ENCODE measurements around the gene NEK6. TPM values are rescaled to one million over a fixed set of nuclear protein-coding genes. Genes with fewer than 3 reads are reported as not detected.

The NEK6 gene
- total and polyA plus RNA-seq, 9 of the 15 experiments (the other 6 are each of a cell fraction or from before 2014, with no cell fraction given), result 3.1 to 19.0 (median 8.4) TPM

DNA sequence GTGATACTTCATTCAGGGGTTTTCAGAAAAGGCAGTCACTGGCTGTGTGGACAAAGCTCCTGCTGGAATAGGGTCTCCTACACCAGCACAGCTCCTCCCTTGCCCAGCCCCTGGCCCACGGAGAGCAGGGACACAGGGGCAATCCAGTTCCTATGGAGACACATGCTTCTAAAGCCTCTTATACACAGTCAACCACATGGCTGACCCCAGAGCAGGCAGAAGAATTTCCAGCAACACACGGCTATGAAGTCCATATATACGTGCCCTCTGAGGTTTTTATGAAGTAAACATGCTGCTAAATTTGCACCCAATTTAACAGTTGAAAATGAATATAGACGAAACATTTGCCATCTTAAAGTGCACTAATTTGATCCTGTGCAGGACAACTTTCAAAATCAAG, 138.1 kb downstream of the NEK6 start:
- WGBS (ENCODE audit: insufficient coverage, low coverage, missing lambda C conversion rate), result 76% methylated on average over 4 of the region's 4 CpGs
- FAIRE-seq, result no peak
- Histone ChIP-seq H3K4me2 (ENCODE audit: insufficient read depth, low read length) (no peak overlapping the region), H3K4me3 (no peak overlapping the region), H3K9me1 (ENCODE audit: control insufficient read depth, insufficient read depth, low read length) (no peaks in the 10 kb centered on the region), H3K9ac (ENCODE audit: insufficient read depth in 1 of 2, low read depth in 2 of 2, low read length in 2 of 2) (peak overlapping the region in 1 of 2 experiments; percentile 53; a peak in 1 of 4 replicates), H3K36me3 (ENCODE audit: control insufficient read depth, insufficient read depth, low read length) (peaks cover 84% of the 10 kb centered on the region), H3K9me3 (replicated peaks; ENCODE audit: control insufficient read depth, insufficient read depth, low read depth, low read length) (no peaks in the 10 kb centered on the region), H3K27ac (ENCODE audit: extremely low read depth, low read depth, low read length) (no peak overlapping the region), H4K20me1 (replicated peaks; ENCODE audit: control insufficient read depth, insufficient read depth, low read length) (peaks cover 44% of the 10 kb centered on the region; the same call in 1 of the 2 replicates), H3K27me3 (ENCODE audit: control insufficient read depth in 2 of 2, insufficient read depth in 2 of 2, low read length in 2 of 2) (no peaks in the 10 kb centered on the region), H2AFZ (ENCODE audit: low read depth, low read length) (no peak overlapping the region), H3K79me2 (ENCODE audit: control insufficient read depth, insufficient read depth, low read length) (peaks cover 96% of the 10 kb centered on the region), H3K4me1 (replicated peaks in 1 of 2; ENCODE audit: control insufficient read depth in 2 of 2, insufficient read depth in 2 of 2, low read length in 2 of 2) (peaks cover 18 to 32% of the 10 kb centered on the region in 2 experiments; a peak in 4 of 5 replicates)
- POLR2A ChIA-PET, result interaction anchor here (0.7 to 1.8 kb wide), 4 partner anchors 11 to 647 kb away, joined by 3 to 5 read pairs (median 4); no protein-coding TSS in a partner anchor
- no peak for DNase-seq (ENCODE audit: extremely low read depth in 1 of 4, low spot score in 3 of 4)
- BruUV-seq (replicated peaks), result no TSS peak
- CTCF ChIA-PET (ENCODE audit: low intra/inter-chr PET ratio), result no interaction called here
- ATAC-seq, result no peak
- no peak for TF ChIP-seq ZKSCAN3 (CRISPR knock-in tag; IDR thresholded peaks at IDR 0.05)
- no peak for TF ChIP-seq HNRNPK (IDR thresholded peaks at IDR 0.05; ENCODE audit: low read depth, low read length, poor library complexity, severe bottlenecking)
- TF ChIP-seq ZNF778 (CRISPR knock-in tag; IDR thresholded peaks at IDR 0.05), result no peak
- TF ChIP-seq ELF4 (CRISPR knock-in tag; IDR thresholded peaks at IDR 0.05), result no peak
- no peak for TF ChIP-seq XRCC3 (IDR thresholded peaks at IDR 0.05)
- no peak for TF ChIP-seq TAF7 (tag; IDR thresholded peaks at IDR 0.05)
- TF ChIP-seq ZNF134 (CRISPR knock-in tag; conservative IDR thresholded peaks at IDR 0.05), result no peak
- TF ChIP-seq FOXJ3 (CRISPR knock-in tag; IDR thresholded peaks at IDR 0.05), result no peak
- TF ChIP-seq ARHGAP35 (IDR thresholded peaks at IDR 0.05; ENCODE audit: partially characterized antibody), result no peak
- TF ChIP-seq NFIC (IDR thresholded peaks at IDR 0.05), result no peak
- TF ChIP-seq KDM1A (IDR thresholded peaks at IDR 0.05), result no peak
- TF ChIP-seq TCF7L2 (IDR thresholded peaks at IDR 0.05; ENCODE audit: low read depth, low read length), result no peak
- TF ChIP-seq DDX20 (tag; IDR thresholded peaks at IDR 0.05; ENCODE audit: low read depth), result no peak
- TF ChIP-seq RFX5 (IDR thresholded peaks at IDR 0.05; ENCODE audit: low read depth, low read length), result no peak
- TF ChIP-seq CSDE1 (IDR thresholded peaks at IDR 0.05), result no peak
- TF ChIP-seq PHF8 (IDR thresholded peaks at IDR 0.05; ENCODE audit: borderline replicate concordance, low read length), result no peak
- in situ Hi-C loops (cut with MboI), result no loop called here
- intact Hi-C loops (cut with micrococcal nuclease), result no loop called here

All from K562 (cell line).